Measurements from ENCODE around the gene PHC2.
A peak's percentile ranks its signal among the peaks of the same experiment; 100 is the strongest.

The PHC2 gene

DNA sequence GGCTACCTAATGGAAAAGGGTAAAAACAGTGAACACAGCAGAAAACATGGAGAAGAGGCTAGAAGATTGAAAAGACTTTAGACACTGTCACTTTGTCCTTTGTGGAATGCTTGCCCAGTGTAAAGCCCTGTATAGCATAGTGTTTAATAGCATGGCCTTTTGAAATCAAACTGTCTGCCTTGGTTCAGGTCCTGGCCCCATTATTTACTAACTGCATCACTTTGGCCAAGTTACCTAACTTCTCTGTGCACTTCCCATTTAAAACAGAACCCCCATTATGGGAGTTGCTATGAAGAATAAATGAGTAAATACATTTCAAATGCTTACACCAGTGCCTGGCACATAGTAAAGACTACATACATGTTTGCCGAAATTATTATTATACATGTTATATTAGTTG, 12.1 kb downstream of the PHC2 start:
- no peak for DNase-seq

DNA sequence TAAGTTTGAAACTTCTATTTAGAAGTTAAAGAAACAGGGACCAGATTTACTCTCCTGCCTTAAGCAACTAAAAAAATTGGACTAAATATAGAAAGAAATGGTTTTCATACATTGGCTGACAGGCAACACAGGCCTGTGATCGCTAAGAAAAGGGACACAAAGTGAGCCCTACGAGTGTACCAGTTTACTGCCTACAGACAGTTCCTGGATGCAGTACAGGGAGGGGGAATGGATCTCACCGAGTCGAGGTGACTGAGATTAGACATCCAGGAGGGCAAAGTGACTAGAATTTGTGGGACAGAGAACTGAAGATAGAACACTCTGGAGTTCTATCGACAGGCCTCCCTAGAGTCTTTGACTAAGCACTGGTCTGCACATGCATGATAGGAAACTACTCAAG, 16.0 kb downstream of the PHC2 start:
- no peak for DNase-seq

GRCh38 chr1:33410091-33410701, 20.7 kb downstream of the PHC2 start:
- peak; percentile 71 for DNase-seq

DNA sequence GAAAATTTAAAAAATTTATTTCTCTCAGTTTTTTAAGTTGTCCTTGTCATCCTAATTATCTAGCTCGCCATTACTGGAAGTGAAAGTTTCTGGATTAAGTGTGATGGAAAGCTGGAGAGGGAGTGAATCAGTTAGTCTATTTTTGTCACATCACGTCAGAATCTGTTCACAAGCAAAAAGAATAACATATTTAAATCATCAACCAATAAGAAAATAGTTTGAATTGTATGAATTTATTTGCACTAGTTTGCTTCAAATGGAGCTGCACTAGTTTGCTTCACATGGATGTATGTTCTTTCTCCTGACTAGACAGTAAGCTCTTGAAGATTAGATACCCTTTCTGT, 22.8 kb downstream of the PHC2 start:
- DNase-seq = no peak

- no peak for DNase-seq
Observed at GRCh38 chr1:33407352-33408092, 23.4 kb downstream of the PHC2 start.

GRCh38 chr1:33402206-33402605, 28.7 kb downstream of the PHC2 start:
- DNase-seq = no peak

DNA sequence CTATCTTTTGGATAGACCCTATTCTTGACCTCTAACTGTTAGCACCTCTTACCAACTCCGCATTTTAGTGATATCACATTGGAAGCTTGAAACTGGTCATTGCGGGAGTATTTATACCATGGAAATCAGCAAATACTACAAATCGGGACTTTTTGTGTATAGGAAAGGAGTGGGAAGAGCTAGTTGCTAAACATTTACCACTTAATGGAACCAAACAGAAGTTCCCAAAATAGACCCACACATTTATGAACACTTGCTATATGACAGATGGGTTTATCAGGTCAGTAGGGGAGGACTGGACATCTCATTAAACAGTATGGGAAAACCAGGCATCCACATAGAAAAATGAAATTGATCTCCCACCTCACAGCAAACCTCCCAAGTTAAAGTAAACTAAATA, 29.4 kb downstream of the PHC2 start:
- DNase-seq = no peak

GRCh38 chr1:33400153-33400911, 30.6 kb downstream of the PHC2 start:
- no peak for DNase-seq

DNA sequence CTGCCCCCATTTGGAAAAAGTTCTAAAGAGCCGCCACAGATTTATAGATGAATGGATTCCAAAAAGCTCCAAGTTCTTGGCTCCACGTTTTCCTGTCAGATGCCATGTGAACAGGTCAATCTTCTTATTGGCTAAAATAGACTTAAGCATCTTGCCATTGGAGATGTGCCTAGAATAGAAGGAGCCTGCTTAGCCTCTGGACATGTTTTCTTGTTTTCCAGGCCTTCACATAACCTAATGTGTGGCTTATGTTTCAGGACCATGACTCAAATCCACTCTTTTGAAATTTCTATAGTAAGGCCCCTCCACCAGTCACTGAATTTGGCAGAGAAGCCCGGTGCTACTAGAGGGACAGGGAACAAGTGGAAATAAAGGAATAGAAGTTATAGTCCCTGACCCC, 31.5 kb downstream of the PHC2 start:
- DNase-seq = no peak

GRCh38 chr1:33397994-33398393, 32.9 kb downstream of the PHC2 start:
- DNase-seq = no peak

- DNase-seq = no peak
Observed at GRCh38 chr1:33397125-33397506, 33.8 kb downstream of the PHC2 start.

- DNase-seq = no peak
Observed at GRCh38 chr1:33396188-33397124, 34.4 kb downstream of the PHC2 start.

DNA sequence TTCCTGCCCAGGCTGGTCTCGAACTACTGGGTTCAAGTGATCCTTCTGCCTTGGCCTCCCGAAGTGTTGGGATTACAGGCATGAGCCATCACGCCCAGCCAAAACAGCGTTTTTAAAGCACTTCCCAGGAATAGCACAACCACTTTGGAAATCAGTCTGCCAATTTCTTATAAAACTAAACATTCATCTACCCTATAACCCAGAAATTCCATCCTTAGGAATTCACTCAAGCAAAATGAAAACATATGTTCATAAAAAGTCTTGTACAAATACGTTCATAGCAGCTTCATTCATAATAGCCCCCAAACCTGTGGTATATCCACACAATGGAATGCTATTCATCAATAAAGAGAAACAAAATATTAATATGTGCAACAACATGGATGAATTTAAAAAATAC, 36.1 kb downstream of the PHC2 start:
- DNase-seq = no peak

DNA sequence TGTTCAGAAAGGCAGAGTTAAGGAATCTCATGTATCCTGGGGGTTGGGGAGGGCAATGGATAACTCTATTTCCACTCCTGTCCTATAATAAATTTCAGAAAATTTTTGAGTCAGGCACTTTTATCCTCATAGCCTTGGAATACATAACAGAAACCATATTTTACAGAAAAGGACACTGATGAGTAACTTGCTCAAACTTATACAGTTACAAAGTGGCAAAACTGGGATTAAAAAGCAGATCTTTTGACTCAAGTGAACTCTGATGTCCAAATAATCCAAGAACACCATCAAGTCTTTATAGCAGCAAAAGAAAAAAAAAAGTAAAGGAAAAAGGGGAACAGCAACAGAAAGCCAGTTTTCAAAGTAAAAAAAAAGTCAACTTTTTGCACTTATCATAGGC, 36.9 kb downstream of the PHC2 start:
- no peak for DNase-seq

GRCh38 chr1:33393524-33393923, 37.4 kb downstream of the PHC2 start:
- no peak for DNase-seq

GRCh38 chr1:33392639-33393038, 38.3 kb downstream of the PHC2 start:
- DNase-seq = no peak

DNA sequence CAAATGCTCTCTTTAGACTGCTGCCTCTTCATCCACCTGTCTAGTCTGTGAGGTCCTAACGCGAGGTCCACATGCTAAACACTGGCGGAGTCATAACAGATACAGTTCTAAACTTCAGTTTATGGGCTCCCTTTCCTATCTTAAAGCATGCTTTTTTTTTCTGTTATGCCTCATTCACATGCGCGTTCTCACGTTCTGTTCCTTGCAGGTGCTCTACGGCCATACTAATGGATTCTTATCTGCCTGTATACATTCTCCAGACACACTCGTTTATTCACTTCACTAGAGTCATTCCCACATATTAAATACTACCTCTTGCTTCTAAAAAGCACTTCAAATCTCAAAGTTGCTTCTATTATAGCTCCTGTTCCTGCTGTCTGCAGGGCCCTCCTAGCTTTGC, 38.7 kb downstream of the PHC2 start:
- no peak for DNase-seq

DNA sequence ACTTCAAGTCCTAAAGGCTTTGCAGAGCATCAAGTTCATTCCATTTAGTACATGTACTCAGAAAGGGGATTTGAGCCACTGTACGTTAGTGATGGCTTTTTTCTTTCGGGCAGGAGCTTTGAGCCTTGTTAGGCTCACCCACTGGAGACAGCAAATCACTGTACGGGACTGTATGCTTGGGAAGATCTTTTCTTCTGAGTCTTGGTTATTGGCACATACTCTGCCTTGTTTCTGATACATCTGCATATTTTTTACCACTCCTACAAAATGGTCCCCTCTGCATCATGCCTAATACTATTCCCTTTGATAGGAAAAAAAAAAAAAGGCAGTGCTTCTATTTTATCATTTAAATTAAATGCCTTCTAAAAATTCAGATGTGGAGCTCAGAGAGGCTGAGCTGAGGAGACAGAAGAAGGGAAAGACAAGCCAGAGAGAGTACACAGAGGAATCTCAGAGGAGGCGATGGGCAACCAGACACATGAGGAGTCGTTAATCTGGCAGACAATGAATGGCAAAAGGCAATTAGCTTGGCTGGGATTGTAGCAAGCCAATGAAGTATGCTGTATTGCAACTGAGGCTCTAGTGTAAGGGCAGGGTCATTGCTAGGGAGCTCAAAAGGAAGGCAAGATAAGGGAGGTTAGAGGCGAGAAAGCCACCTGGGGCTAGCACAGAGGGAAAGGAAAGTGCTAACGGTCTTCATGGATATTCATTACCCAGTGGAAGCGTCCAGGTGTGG, 39.4 kb downstream of the PHC2 start:
- DNase-seq = no peak

DNA sequence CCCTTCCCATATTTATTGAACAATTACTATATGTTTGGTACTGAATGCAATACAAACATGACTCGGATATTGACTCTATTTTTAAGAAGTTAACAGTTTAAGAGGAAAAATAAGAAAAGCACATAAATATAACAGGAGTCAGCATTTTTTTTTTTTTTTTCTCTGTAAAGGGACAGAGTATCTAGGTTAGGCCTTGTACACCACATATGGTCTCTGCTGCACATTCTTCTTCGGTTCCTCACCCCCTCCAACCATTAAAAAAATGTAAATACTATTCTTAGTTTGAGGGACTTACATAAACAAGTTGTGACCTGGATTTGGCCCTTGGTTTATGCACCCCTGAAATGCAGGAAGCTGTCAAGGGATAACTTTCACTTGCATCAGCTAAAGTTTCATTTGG, 40.4 kb downstream of the PHC2 start:
- DNase-seq = no peak

DNA sequence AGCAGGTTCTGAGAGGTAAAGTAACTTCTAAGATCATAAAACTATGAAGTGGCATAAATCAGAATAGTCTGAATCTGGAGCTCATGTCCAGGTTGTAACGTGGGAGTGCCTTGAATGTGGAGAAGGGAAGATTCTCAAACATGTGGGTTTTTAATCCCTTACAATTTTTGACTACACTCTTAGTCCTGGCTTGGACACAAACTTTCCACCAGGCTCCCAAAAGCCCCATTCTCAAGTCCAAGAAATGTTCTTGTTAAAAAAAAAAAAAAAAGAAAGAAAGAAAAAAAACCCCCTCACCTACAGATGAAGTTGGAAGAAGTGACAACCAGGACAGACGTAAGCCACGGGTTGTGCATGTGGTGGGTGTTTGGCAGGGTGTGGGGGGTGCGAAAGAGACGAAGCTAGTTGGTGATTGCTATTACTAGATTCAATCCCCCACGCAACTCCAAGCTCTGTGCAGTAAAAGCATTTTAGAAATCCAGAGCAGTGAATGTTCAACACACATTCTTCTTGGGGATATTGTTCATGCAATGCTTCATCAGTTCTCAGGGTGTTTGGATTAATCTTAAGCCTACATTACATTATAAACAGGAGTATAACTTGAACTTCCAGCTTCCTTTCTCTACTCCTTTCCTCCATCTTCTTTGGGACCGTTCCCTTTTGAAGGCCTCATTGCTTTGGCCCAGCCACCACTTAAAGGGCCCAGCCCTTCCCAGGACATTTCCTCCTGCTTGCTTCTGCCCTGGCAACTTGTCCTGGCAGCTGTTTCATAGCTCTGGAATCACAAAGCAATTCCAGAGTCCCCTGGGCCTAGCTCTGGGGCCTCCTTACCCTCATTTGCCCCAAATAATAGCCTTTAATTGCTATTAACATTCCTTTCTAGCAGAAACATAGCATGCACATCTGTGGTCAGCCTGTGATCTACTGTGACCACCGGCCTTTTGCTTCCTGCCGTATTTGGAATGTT, 41.8 kb downstream of the PHC2 start:
- no peak for DNase-seq

DNA sequence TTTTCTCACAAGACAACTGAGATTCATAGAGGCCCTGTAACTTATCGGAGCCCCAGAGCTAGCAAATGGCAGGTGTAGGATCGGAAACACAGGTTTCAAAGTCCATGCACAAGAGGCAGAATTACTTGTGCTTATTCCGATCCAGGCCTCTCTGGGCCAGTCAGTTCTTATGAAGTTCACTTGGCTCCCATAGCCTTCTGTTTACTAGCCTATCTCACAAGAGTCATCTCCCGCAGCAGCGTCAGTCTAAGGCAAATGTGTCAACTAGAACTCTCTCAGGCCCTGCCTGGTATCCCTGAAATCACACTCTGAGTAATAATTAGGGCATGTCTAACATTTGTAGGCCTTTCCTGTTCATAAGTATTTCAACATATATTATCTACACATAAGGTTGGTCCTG, 43.3 kb downstream of the PHC2 start:
- DNase-seq = no peak
